NCI-H345 treated with DMSO at 0.1 percent for 48 hours (cell line): ENCODE data around the gene FAM237B.

ENCODE experiments used
- DNase-seq: peaks from one replicate; lab custom pipeline; 2025; ENCODE audit not compliant: unreplicated experiment; lab: John Stamatoyannopoulos, UW

FAM237B gene

GRCh38 chr7:90298145-90299038, 22.7 kb downstream of the FAM237B start:
- DNase-seq, result no peak

- DNase-seq, result no peak
Measured at GRCh38 chr7:90290244-90291113, 30.6 kb downstream of the FAM237B start.

- DNase-seq, result no peak
Measured at GRCh38 chr7:90288154-90288553, 33.0 kb downstream of the FAM237B start.

GRCh38 chr7:90276033-90276728, 44.9 kb downstream of the FAM237B start:
- DNase-seq, result no peak

GRCh38 chr7:90274161-90274560, 46.9 kb downstream of the FAM237B start:
- no peak for DNase-seq

- no peak for DNase-seq
Measured at GRCh38 chr7:90272242-90272641, 48.9 kb downstream of the FAM237B start.

GRCh38 chr7:90271753-90272152, 49.4 kb downstream of the FAM237B start:
- no peak for DNase-seq

GRCh38 chr7:90270431-90271178, 50.5 kb downstream of the FAM237B start:
- DNase-seq, result no peak

GRCh38 chr7:90269163-90269562, 51.9 kb downstream of the FAM237B start:
- no peak for DNase-seq

- no peak for DNase-seq
Measured at GRCh38 chr7:90267263-90267858, 53.7 kb downstream of the FAM237B start.

GRCh38 chr7:90266808-90267207, 54.3 kb downstream of the FAM237B start:
- no peak for DNase-seq
